NCI-H128 (cell line): ENCODE data around the gene GABRB1.

Experiments used
- DNase-seq: peaks from one replicate; lab custom pipeline; 2025; ENCODE audit not compliant: unreplicated experiment; lab: John Stamatoyannopoulos, UW

GABRB1 gene

GRCh38 chr4:47381172-47381571 lies 349.8 kb downstream of the GABRB1 start:
- no peak for DNase-seq

- DNase-seq = no peak
Measured at GRCh38 chr4:47382846-47383360, 351.5 kb downstream of the GABRB1 start.

- no peak for DNase-seq
Measured at GRCh38 chr4:47383829-47384427, 352.6 kb downstream of the GABRB1 start.

DNA sequence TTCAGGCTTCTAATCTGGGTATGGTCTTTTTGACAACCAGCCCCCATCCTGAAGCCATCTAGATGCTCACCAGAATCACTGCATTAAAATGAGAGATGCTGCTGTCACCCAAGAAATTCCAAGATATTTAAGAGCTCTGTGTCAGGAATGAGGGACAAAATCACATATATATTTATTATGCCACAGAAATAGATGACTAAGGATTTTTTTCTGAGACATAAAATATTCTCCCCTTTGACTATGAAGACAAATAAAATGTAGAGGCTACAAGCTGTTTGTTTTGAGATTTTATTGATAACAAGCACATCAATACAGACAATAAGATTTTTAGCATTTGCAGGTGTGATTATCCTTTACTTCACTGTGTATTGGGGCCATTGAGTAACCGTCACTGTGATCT lies 354.8 kb downstream of the GABRB1 start:
- DNase-seq = no peak

- DNase-seq = no peak
Measured at GRCh38 chr4:47386561-47387235, 355.3 kb downstream of the GABRB1 start.

- DNase-seq = no peak
Measured at GRCh38 chr4:47390428-47391125, 359.2 kb downstream of the GABRB1 start.

DNA sequence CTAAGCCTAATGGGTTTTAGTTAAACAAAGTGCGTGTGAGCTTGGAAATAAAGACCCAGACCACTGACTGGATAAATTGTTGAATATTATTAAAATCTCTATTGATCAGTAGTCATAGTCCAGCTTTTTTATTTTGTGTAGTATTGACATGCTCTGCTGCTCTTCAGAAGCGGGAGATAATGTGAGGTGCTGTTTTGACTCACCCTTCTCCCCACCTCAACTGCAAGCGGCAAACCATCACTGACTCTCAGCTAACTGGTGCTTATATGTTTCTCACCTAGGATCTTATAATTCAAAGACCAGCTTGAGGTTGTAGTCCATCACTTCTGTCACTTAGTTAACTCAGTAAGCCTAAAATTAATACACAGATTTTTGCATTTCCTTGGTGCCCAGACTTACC lies 359.9 kb downstream of the GABRB1 start:
- DNase-seq = no peak

DNA sequence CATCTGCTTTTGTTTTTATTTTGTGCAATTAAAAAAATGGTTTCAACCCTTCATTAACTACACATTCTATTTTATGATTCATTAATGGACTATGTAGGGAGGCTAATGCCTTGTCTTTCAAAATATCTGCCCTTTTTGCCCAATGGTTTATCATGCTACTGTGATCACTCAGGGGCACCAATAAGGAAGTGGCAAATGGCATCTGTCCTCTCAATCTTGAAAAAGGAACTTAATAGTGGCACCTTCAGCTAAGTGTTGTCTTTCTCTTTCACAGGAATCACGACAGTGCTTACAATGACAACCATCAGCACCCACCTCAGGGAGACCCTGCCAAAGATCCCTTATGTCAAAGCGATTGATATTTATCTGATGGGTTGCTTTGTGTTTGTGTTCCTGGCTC lies 375.0 kb downstream of the GABRB1 start:
- DNase-seq = no peak

- no peak for DNase-seq
Measured at GRCh38 chr4:47410271-47410670, 378.9 kb downstream of the GABRB1 start.

DNA sequence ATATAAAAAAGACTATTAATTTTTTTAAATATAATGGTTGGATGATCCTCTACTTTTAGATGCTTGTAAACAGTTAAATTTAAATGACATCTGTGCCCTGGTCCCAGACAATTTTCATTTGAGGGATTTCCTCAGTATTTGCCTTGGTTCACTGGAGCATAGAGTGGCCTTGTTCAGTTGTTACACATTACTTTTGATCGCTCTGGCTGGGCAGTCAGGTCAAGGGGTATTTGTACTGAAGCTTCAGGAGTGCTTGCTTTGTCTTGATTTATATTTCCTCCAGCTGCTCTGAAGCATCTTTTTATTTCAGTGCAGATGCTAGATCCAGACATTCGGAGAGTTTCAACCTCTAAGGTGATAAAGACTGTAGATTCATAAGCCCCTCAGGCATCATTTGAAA lies 382.2 kb downstream of the GABRB1 start:
- no peak for DNase-seq

GRCh38 chr4:47415719-47416118 lies 384.4 kb downstream of the GABRB1 start:
- DNase-seq = no peak

DNA sequence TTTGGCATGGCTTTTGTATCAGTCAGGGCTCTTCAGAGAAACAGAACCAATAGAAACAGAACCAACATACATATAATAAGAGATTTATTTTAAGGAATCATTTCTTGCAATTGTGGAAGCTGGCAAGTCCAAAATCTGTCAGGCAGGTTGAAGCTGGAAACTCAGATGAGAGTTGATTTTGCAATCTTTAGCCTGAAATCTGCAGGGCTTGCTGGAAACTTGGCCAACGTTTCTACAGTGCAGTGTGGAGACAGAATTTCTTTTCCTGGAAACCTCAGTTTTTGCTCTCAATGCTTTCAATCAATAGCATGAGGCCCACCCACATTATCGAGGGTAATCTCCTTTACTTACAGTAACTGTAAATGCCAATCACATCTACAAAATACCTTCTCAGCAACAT lies 386.8 kb downstream of the GABRB1 start:
- no peak for DNase-seq

DNA sequence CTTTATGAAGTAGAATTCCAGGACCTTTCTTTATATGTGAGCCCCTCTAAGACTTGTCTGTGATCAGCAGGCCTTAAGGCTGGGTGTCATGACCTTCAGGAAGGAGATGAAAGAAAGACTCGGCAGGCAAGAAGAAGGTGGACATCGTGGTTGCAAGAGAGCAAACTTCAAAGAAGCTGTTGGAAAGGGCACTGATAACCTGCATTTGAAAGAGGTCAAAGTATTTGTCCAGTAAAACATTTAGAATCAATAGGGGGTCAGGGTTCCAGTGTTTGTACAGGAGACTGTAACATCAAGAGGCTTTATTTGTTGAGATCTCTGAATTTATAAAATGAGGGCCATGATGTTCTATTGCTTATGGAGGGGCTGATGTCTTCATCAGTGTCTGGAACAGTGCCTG lies 387.9 kb downstream of the GABRB1 start:
- no peak for DNase-seq

DNA sequence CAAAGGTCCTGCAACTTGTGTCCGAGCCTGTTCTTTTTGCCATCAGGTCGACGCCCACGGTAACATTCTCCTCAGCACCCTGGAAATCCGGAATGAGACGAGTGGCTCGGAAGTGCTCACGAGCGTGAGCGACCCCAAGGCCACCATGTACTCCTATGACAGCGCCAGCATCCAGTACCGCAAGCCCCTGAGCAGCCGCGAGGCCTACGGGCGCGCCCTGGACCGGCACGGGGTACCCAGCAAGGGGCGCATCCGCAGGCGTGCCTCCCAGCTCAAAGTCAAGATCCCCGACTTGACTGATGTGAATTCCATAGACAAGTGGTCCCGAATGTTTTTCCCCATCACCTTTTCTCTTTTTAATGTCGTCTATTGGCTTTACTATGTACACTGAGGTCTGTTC lies 394.3 kb downstream of the GABRB1 start:
- no peak for DNase-seq

- no peak for DNase-seq
Measured at GRCh38 chr4:47427935-47428334, 396.6 kb downstream of the GABRB1 start.

GRCh38 chr4:47432749-47433148 lies 401.4 kb downstream of the GABRB1 start:
- DNase-seq = no peak

DNA sequence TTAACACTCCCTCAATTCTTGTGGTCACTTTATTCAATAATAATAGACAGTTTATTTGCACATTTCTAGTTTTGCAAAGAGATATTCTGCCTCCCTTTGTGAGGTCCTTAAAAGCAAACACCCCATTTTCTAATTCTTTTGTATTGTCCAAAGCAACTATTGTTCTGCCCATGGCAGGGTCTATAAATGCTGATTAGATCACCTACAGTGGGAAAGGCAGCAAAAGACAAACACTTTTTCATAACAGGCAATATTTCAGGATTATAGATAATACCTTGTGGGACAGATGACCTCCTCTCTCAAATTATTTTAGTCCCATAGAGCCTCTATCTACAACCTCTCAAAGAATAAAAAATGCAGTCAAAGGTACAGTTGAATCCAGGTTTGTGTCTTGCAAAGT lies 403.6 kb downstream of the GABRB1 start:
- no peak for DNase-seq

DNA sequence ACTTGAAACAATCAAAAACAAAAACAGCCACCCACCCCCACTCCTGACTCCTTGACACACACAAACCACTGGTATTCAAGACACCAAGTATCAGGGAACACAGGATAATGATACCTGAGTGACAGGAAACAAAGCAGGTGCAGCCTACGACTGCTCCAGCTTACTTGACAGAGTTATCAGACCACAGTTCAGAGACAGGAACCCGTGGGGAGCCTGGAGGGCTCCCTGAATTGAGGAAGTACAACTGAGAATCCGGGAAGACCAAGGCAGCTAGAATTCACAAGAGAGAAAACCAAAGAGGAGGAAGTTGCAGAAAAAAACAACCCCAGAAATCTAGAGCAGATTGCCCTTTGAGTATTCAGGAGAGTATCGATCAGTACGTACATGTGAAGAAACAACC lies 411.6 kb downstream of the GABRB1 start:
- DNase-seq = no peak

GRCh38 chr4:47444031-47444430 lies 412.7 kb downstream of the GABRB1 start:
- no peak for DNase-seq

- no peak for DNase-seq
Measured at GRCh38 chr4:47451657-47452056, 420.3 kb downstream of the GABRB1 start.

GRCh38 chr4:47462799-47463234 lies 431.4 kb downstream of the GABRB1 start:
- no peak for DNase-seq
